SH-SY5Y (cell line): ENCODE results near the gene APLF.

Experiments
- GATA2 ChIP-seq: IDR thresholded peaks from 2 replicates; pipeline ENCODE4 v1.6.1; 2011; ENCODE audit warnings: mild to moderate bottlenecking, low read depth, low read length
- GATA3 ChIP-seq: IDR thresholded peaks from 2 replicates; pipeline ENCODE4 v1.6.1; 2011; ENCODE audit warnings: low read depth, mild to moderate bottlenecking, low read length, moderate library complexity

DNA sequence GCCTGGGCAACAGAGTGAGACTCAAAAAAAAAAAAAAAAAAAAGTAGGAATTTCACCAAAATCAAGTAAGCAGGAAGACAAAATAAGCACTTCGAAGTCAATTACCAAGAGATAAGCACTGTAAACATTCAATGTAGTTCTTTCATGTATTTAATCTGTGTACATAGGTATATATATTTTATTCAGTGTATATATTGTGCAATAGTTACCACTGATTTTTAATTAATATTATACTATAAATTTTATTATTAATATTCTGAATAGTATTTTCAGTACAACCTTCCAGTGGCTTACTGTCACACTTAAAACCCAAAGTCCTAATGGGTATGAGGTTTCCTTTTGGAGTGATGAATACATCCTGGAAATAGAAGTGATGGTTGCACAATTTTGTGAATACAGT lies 9.1 kb downstream of the APLF start:
- TF ChIP-seq GATA2: no peak
- TF ChIP-seq GATA3: no peak
